Measurements from ENCODE around the gene RALGPS1.

DNA sequence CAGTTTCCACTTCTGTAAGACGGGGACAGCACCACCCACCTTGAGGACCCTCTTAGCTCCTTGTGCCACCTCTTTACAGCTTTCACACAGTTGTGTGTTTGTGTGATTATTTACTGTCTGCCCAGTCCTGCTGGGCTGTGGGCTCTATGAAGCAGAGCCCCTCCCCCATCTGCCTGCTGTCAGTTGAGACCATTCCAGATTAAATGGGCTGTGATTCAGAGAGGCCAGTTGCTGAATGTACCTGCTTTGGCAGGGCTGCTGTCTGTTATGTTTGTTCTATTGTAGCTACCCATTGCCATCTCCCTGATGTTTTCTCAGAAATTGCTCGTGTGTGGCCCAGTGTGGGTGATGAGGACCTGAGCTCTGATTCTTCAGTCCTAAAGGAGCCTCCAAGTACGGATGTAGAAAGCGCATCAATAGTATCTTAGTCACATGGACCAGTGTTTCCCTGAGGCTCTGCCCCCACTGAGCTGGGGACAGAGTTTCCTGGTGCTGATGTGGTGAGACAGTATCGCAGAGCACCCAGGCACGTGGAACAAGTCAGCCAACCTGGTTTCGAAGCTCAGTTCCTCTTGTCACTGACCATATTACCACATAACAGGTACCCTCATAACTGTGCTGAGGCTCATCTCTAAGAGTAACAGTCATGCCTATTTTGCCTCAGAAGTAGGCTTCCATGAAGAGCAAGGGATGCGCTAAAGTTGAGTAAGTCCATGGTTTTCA is 204.2 kb downstream of the RALGPS1 start:
- TF ChIP-seq, protein P1, sequence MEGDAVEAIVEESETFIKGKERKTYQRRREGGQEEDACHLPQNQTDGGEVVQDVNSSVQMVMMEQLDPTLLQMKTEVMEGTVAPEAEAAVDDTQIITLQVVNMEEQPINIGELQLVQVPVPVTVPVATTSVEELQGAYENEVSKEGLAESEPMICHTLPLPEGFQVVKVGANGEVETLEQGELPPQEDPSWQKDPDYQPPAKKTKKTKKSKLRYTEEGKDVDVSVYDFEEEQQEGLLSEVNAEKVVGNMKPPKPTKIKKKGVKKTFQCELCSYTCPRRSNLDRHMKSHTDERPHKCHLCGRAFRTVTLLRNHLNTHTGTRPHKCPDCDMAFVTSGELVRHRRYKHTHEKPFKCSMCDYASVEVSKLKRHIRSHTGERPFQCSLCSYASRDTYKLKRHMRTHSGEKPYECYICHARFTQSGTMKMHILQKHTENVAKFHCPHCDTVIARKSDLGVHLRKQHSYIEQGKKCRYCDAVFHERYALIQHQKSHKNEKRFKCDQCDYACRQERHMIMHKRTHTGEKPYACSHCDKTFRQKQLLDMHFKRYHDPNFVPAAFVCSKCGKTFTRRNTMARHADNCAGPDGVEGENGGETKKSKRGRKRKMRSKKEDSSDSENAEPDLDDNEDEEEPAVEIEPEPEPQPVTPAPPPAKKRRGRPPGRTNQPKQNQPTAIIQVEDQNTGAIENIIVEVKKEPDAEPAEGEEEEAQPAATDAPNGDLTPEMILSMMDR (IDR thresholded peaks at IDR 0.05): no peak
- TF ChIP-seq POLR2A (IDR thresholded peaks at IDR 0.05): no peak
